ENCODE results near the gene AOPEP.

AOPEP gene

DNA sequence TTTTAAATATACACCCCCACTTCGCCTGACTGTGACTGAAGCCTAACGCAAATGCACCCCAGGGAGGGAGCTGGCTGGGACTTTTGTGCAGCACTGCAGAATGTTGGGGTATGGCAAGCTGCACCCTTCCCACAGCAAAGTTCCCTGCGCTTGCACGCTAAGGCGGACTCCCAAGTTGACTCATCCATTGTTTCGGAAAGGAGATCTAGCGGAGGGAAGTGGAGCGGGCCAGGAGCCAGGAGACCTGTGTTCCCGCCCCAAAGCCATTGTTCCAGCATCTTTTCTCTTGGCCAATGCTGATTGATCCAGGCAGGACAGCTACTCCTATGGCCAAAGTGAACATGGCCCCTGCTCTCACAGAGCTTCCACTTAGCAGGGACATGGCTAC, 202.9 kb downstream of the AOPEP start:
- FAIRE-seq (no peak), DNase-seq (ENCODE audit: insufficient read length, low spot score) (no peak)
- TF ChIP-seq, protein P1, sequence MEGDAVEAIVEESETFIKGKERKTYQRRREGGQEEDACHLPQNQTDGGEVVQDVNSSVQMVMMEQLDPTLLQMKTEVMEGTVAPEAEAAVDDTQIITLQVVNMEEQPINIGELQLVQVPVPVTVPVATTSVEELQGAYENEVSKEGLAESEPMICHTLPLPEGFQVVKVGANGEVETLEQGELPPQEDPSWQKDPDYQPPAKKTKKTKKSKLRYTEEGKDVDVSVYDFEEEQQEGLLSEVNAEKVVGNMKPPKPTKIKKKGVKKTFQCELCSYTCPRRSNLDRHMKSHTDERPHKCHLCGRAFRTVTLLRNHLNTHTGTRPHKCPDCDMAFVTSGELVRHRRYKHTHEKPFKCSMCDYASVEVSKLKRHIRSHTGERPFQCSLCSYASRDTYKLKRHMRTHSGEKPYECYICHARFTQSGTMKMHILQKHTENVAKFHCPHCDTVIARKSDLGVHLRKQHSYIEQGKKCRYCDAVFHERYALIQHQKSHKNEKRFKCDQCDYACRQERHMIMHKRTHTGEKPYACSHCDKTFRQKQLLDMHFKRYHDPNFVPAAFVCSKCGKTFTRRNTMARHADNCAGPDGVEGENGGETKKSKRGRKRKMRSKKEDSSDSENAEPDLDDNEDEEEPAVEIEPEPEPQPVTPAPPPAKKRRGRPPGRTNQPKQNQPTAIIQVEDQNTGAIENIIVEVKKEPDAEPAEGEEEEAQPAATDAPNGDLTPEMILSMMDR (IDR thresholded peaks at IDR 0.05; ENCODE audit: insufficient read depth, missing control alignments): no peak

DNA sequence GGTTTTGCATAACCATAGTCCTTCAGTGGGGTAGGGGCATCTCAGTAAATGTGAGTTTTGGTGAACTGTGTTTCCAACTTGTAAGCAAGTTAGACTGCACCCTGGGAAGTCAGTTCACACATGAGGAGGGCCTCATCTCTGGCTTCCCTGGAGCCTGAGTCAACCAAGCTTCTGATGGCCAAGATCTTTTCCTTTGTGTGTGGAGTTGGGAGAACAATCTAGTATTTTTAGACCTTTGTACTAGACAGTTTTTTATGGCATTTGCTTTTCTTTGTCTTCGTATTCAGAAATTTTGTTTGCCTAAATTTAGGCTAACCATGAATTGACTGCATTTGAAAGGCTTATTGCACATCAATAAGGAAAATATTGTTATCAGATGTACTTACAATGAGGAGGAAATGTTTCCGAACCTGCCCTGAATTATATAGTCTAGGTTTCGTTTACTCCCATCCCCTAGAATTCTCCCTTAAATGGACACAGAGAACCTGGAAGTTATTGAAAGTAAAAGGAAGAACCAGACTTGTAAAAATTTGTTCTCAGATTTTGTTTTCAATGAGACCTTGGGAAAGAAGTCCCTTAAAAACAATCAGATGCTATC, 204.6 kb downstream of the AOPEP start:
- FAIRE-seq: no peak
- no peak for DNase-seq (ENCODE audit: insufficient read length, low spot score)
- TF ChIP-seq, protein P1 (IDR thresholded peaks at IDR 0.05; ENCODE audit: insufficient read depth, missing control alignments): no peak

DNA sequence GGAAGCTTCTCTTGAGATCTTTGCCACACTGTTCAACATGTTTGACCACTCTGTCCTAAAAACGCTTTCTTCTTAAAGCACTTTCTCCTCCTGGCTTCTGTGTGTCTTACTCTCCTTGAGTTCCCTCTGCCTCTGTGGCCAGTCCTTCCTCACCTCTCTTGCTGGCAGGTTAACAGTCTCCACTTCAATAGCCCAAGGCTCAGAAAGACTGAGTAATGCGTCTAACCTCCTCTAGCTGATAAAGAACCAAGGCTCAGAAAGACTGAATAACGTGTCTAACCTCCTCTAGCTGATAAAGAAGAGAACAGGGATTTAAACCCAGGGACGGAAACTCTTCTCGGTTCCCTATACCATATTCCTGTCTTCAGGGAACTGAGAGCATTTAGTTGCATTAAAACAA, 205.2 kb downstream of the AOPEP start:
- DNase-seq (ENCODE audit: insufficient read length, low spot score) (no peak), FAIRE-seq (no peak)
- TF ChIP-seq, protein P1 (IDR thresholded peaks at IDR 0.05; ENCODE audit: insufficient read depth, missing control alignments): no peak

DNA sequence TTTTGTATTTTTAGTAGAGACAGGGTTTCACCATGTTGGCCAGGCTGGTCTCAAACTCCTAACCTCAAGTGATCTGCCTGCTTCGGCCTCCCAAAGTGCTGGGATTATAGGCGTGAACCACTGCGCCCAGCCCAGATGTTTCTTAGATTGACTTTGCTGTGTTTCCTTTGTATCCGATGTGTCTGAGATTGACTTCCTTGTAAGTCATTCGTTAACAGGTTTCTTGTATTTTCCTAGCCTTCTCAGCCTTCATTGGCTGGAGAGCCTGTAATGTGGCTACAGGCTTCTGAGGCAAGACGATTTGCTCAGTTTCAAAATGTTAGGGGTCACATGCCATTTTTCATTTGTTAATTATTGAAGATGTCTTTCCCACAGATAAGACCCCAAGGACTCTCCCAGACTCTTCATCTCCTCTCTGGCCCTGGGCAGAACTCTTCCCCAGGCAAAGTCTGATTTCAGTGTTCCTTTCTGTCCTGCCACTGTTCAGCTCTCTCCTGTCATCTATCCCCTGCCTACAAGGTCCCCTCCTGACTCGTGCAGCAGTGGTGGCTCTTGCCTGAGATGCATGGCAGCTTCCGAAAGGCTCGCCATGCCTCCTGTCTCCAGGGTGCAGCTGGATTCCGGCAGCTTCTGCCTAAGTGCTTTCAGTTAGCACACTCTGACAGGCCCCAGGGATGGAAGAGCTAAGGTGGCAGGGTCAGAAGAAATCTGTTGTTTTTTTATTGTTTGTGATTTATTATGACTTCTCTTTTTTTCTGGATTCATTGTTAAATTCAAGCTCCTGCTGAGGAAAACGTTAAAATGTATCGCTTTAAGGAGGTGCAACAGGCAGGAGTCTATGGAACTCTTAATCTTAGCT, 206.4 kb downstream of the AOPEP start:
- TF ChIP-seq, protein P1 (IDR thresholded peaks at IDR 0.05; ENCODE audit: insufficient read depth, missing control alignments): no peak
- FAIRE-seq (no peak), DNase-seq (ENCODE audit: insufficient read length, low spot score) (no peak)

DNA sequence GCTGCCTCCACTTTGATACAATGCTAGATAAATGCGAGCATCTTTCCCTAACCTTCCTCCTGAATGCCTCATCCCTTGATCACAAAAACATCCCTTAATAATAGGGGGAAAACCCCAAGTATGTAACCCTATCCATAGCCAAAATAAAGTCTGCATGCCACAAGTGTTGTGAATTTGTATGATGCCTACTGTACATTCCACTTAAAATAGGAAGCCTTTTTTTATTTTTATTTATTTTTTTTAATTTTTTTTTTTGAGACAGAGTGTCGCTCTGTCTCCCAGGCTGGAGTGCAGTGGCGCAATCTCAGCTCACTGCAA, 207.0 kb downstream of the AOPEP start:
- no peak for FAIRE-seq
- TF ChIP-seq, protein P1 (IDR thresholded peaks at IDR 0.05; ENCODE audit: insufficient read depth, missing control alignments): no peak
- no peak for DNase-seq (ENCODE audit: insufficient read length, low spot score)

DNA sequence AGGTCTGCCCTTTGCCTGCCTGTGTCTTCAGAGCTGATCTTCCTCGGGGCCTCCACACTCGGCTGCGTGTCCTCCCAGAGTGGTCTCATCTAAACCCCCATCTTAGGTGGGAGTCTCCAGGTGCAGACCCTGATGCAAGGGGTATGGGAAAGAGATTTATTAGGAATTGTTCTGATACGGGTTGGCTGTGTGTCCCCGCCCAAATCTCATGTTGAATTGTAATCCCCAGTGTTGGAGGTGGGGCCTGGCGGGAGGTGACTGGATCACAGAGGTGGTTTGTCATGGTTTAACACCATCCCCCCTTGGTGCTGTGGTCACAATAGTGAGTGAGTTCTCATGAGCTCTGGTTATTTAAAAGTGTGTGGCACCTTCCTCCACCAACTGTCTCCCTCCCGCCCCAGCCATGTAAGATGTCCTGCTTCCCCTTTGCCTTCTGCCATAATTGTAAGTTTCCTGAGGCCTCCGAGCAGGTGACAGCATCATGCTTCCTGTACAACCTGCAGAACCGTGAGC, 208.4 kb downstream of the AOPEP start:
- DNase-seq (ENCODE audit: insufficient read length, low spot score) (no peak), FAIRE-seq (no peak)
- TF ChIP-seq, protein P1 (IDR thresholded peaks at IDR 0.05; ENCODE audit: insufficient read depth, missing control alignments): no peak

DNA sequence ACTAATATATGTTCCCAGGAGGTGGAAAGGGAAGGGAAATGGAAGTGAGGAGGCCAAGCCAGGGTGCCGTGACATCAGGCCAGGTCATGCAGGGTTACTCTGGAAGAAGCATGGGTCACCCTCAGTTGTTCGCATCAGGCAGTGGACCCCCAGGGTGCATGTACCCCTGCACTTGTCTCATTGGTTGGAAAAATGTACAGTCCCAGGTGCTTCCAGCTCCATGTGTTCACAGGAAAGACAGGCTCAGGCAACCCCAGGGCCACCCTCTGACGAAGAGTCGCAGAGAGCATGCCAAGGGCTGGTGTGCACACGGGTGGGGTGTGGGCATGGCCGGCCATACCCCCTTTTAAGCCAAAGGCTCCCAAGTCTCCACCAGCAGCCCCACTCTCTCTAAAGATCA, 208.9 kb downstream of the AOPEP start:
- no peak for FAIRE-seq
- no peak for DNase-seq (ENCODE audit: insufficient read length, low spot score)
- TF ChIP-seq, protein P1 (IDR thresholded peaks at IDR 0.05; ENCODE audit: insufficient read depth, missing control alignments): no peak

Data from D721Med (cell line).